HL-60 (cell line): Measurements from ENCODE around the gene TRPV2.

Source experiments
- DNase-seq, 2 experiments: peaks; one replicate each; pipeline ENCODE4 v3.0.0-alpha.2; 2010 to 2020; ENCODE audit warnings: low read depth in 1 of 2, low spot score in 1 of 2
- H3K27ac ChIP-seq: fragments of 250-450 bp; sonication (Bioruptor Pico); replicated peaks from 2 replicates; pipeline ENCODE4 v1.5.1; 2020; ENCODE audit warnings: mild to moderate bottlenecking, moderate library complexity
- H3K27me3 ChIP-seq: fragments of 250-450 bp; sonication (Bioruptor Pico); 2 replicates; pipeline ENCODE4 v1.5.1; 2021; ENCODE audit warnings: mild to moderate bottlenecking, moderate library complexity; ENCODE audit not compliant: insufficient read depth, poor library complexity, severe bottlenecking
- H3K4me3 ChIP-seq: replicated peaks from 2 replicates; pipeline ENCODE4 v1.5.1; 2011; ENCODE audit warnings: mild to moderate bottlenecking, control low read depth, low read length; ENCODE audit not compliant: insufficient read depth
- GABPA ChIP-seq: IDR thresholded peaks from 2 replicates; pipeline ENCODE4 v1.6.1; 2012; ENCODE audit warnings: low read depth
- POLR2AphosphoS5 ChIP-seq: IDR thresholded peaks from 2 replicates; pipeline ENCODE4 v1.6.1; 2012; ENCODE audit warnings: low read depth
- SPI1 ChIP-seq: IDR thresholded peaks from 2 replicates; pipeline ENCODE4 v1.6.1; 2012; ENCODE audit warnings: low read depth, mild to moderate bottlenecking, borderline replicate concordance
- TF ChIP-seq, protein P1 (sequence below): IDR thresholded peaks from 2 replicates; pipeline ENCODE4 v1.6.1; 2012; ENCODE audit warnings: low read depth; ENCODE audit not compliant: insufficient replicate concordance
- TF ChIP-seq, protein P2 (sequence below): IDR thresholded peaks from one replicate; pipeline ENCODE4 v1.5.1; 2011; ENCODE audit warnings: low read length, control low read depth, inconsistent platforms; ENCODE audit not compliant: insufficient read depth

The TRPV2 gene

DNA sequence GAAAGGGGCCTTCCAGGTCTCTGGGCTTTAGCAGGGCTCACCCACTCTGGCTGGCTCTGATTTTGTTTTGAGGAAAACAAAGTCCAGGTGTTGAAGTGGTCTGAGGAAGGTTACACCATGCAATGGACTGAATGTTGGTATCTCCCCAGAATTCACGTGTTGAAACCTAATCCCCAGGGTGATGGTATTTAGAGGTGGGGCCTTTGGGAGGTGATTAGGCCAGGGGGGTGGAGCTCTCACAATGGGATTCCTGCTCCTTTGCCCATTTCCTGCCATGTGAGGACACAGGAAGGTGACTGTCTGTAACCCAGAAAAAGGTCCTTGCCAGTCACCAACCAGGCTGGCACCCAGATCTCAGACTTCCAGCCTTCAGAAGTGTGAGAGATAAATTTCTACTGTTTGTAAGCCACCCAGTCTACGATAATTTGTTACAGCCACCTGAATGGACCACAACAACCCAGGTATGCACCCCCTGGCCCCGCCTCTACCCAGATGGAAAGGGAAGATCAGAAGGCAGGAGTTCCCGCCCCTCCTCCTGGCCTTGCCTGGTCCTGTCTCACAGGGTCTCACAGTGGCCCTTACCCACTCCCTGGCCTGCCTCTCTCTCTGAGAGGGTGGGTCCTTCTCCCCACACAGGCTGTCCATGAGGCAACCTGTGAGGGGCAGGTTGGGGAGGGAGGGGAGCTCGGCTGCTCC, 44.6 kb downstream of the TRPV2 start:
- DNase-seq: no peak
- TF ChIP-seq POLR2AphosphoS5 (no peak), SPI1 (no peak), GABPA (no peak)
- TF ChIP-seq, protein P1, sequence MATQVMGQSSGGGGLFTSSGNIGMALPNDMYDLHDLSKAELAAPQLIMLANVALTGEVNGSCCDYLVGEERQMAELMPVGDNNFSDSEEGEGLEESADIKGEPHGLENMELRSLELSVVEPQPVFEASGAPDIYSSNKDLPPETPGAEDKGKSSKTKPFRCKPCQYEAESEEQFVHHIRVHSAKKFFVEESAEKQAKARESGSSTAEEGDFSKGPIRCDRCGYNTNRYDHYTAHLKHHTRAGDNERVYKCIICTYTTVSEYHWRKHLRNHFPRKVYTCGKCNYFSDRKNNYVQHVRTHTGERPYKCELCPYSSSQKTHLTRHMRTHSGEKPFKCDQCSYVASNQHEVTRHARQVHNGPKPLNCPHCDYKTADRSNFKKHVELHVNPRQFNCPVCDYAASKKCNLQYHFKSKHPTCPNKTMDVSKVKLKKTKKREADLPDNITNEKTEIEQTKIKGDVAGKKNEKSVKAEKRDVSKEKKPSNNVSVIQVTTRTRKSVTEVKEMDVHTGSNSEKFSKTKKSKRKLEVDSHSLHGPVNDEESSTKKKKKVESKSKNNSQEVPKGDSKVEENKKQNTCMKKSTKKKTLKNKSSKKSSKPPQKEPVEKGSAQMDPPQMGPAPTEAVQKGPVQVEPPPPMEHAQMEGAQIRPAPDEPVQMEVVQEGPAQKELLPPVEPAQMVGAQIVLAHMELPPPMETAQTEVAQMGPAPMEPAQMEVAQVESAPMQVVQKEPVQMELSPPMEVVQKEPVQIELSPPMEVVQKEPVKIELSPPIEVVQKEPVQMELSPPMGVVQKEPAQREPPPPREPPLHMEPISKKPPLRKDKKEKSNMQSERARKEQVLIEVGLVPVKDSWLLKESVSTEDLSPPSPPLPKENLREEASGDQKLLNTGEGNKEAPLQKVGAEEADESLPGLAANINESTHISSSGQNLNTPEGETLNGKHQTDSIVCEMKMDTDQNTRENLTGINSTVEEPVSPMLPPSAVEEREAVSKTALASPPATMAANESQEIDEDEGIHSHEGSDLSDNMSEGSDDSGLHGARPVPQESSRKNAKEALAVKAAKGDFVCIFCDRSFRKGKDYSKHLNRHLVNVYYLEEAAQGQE: no peak
- TF ChIP-seq, protein P2, sequence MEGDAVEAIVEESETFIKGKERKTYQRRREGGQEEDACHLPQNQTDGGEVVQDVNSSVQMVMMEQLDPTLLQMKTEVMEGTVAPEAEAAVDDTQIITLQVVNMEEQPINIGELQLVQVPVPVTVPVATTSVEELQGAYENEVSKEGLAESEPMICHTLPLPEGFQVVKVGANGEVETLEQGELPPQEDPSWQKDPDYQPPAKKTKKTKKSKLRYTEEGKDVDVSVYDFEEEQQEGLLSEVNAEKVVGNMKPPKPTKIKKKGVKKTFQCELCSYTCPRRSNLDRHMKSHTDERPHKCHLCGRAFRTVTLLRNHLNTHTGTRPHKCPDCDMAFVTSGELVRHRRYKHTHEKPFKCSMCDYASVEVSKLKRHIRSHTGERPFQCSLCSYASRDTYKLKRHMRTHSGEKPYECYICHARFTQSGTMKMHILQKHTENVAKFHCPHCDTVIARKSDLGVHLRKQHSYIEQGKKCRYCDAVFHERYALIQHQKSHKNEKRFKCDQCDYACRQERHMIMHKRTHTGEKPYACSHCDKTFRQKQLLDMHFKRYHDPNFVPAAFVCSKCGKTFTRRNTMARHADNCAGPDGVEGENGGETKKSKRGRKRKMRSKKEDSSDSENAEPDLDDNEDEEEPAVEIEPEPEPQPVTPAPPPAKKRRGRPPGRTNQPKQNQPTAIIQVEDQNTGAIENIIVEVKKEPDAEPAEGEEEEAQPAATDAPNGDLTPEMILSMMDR: no peak
- Histone ChIP-seq H3K27ac (no peak overlapping the region), H3K4me3 (no peak overlapping the region), H3K27me3 (no peaks in the 10 kb centered on the region)

DNA sequence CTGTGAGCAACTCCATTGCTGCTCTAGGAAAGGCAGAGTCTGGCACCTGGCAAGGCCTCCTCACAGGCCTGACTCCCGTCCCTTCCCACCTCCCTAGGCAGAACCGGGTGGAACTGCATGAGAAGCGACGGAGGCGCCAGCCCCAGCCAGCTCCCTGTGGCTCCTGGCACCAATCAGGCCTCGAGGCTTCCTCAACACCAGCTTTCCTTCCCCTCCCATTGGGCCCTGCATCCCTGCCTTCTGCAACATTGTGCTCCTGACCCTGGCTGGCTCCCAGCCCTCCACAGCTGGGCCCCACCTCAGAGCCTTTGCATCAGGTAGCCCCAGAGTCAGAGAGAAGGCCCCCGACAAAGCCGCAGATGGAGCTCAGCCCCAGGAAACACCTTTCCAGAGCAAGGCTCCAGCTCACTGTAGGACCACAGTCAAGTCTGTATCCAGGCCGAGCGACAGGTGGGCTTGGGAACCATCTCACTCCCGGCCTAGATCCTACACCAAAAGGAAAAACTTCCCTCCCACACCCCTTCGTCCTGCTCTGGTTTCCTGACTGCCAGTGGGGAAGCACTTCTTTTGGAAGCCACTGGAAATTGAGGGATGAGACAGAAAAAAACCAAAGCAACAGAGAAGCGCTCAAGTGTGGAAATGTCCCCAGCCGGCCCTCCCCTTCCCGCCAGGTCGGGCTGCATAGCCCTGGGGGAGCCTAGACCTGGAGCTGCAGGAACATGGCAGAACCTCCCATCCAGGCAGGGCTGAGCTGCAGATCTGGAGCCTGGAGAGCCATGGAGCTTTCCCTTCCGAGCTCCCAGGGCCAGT, 45.6 kb downstream of the TRPV2 start:
- Histone ChIP-seq H3K27ac (no peak overlapping the region), H3K4me3 (no peak overlapping the region), H3K27me3 (no peaks in the 10 kb centered on the region)
- no peak for DNase-seq
- TF ChIP-seq, protein P2: no peak
- TF ChIP-seq SPI1: no peak
- TF ChIP-seq POLR2AphosphoS5: no peak

DNA sequence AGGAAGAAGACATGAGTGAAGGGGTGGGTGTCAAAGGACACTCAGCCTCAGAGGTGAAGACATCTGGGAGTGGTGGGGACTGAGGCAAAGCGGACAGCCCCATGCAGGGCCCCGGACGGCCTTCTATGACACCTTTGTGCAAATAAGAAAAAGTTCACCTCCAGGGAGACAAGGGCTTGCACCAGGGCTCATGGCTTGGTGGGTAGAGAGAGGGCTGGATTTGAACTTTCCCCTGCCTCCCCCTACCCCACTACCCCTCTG, 46.2 kb downstream of the TRPV2 start:
- Histone ChIP-seq H3K27ac (no peak overlapping the region), H3K27me3 (no peaks in the 10 kb centered on the region), H3K4me3 (no peak overlapping the region)
- no peak for DNase-seq
- TF ChIP-seq, protein P2: no peak
- TF ChIP-seq, protein P1: no peak
- TF ChIP-seq SPI1 (no peak), GABPA (no peak), POLR2AphosphoS5 (no peak)
